Measurements from ENCODE around the gene FBXO30. TPM values are rescaled to one million over a fixed set of nuclear protein-coding genes. Genes with fewer than 3 reads are reported as not detected.

FBXO30 gene
- total and polyA plus RNA-seq, 2 experiments from 2014 or later, result 2.0 to 9.0 TPM

GRCh38 chr6:145823328-145823944 is 8.8 kb upstream of the FBXO30 start:
- H3K36me3 ChIP-seq (replicated peaks; ENCODE audit: insufficient read depth, low read depth), result no peaks in the 10 kb centered on the region
- TF ChIP-seq EZH2 (IDR thresholded peaks at IDR 0.05; ENCODE audit: borderline replicate concordance) (no peak), CTCF (IDR thresholded peaks at IDR 0.05; ENCODE audit: poor library complexity) (no peak), EZH2phosphoT487 (IDR thresholded peaks at IDR 0.05; ENCODE audit: low read depth, severe bottlenecking, unreplicated experiment) (no peak)
- no peak overlapping the region for H3K4me2 ChIP-seq
- DNase-seq (ENCODE audit: low spot score), result no peak
- no peaks in the 10 kb centered on the region for H3K79me2 ChIP-seq
- no peaks in the 10 kb centered on the region for H3K4me1 ChIP-seq (ENCODE audit: insufficient read depth)
- H3K27ac ChIP-seq, result no peak overlapping the region
- no peaks in the 10 kb centered on the region for H3K27me3 ChIP-seq
- H3K9me3 ChIP-seq (ENCODE audit: low read depth), result no peaks in the 10 kb centered on the region
- H2AFZ ChIP-seq, result no peak overlapping the region
- no peak overlapping the region for H3K4me3 ChIP-seq
- H3K9me2 ChIP-seq (replicated peaks; ENCODE audit: insufficient read depth), result no peaks in the 10 kb centered on the region
- no peaks in the 10 kb centered on the region for H4K20me1 ChIP-seq (ENCODE audit: insufficient read depth, poor library complexity, severe bottlenecking)
- 64% methylated on average over 1 of the region's 1 CpG for WGBS (ENCODE audit: low lambda C conversion rate, missing lambda C conversion rate)

- no peaks in the 10 kb centered on the region for H3K4me1 ChIP-seq (ENCODE audit: insufficient read depth)
- no peak for DNase-seq (ENCODE audit: low spot score)
- no peaks in the 10 kb centered on the region for H3K27me3 ChIP-seq
- no peaks in the 10 kb centered on the region for H3K9me3 ChIP-seq (ENCODE audit: low read depth)
- H4K20me1 ChIP-seq (ENCODE audit: insufficient read depth, poor library complexity, severe bottlenecking), result no peaks in the 10 kb centered on the region
- no peak overlapping the region for H3K4me2 ChIP-seq
- H3K27ac ChIP-seq, result no peak overlapping the region
- no peak for TF ChIP-seq EZH2 (IDR thresholded peaks at IDR 0.05; ENCODE audit: borderline replicate concordance)
- no peak for TF ChIP-seq CTCF (IDR thresholded peaks at IDR 0.05; ENCODE audit: poor library complexity)
- no peak for TF ChIP-seq EZH2phosphoT487 (IDR thresholded peaks at IDR 0.05; ENCODE audit: low read depth, severe bottlenecking, unreplicated experiment)
- H3K4me3 ChIP-seq, result no peak overlapping the region
- 76% methylated on average over 2 of the region's 2 CpGs for WGBS (ENCODE audit: low lambda C conversion rate, missing lambda C conversion rate)
- H3K36me3 ChIP-seq (replicated peaks; ENCODE audit: insufficient read depth, low read depth), result no peaks in the 10 kb centered on the region
- H3K9me2 ChIP-seq (replicated peaks; ENCODE audit: insufficient read depth), result no peaks in the 10 kb centered on the region
- H2AFZ ChIP-seq, result no peak overlapping the region
- no peaks in the 10 kb centered on the region for H3K79me2 ChIP-seq
Observed at GRCh38 chr6:145822456-145822855, 7.9 kb upstream of the FBXO30 start.

GRCh38 chr6:145819994-145820393 is 5.4 kb upstream of the FBXO30 start:
- H3K9me2 ChIP-seq (replicated peaks; ENCODE audit: insufficient read depth), result no peaks in the 10 kb centered on the region
- H3K4me2 ChIP-seq, result no peak overlapping the region
- no peaks in the 10 kb centered on the region for H3K27me3 ChIP-seq
- no peaks in the 10 kb centered on the region for H3K36me3 ChIP-seq (replicated peaks; ENCODE audit: insufficient read depth, low read depth)
- H3K79me2 ChIP-seq, result peaks cover 7% of the 10 kb centered on the region
- no peaks in the 10 kb centered on the region for H4K20me1 ChIP-seq (ENCODE audit: insufficient read depth, poor library complexity, severe bottlenecking)
- no peaks in the 10 kb centered on the region for H3K9me3 ChIP-seq (ENCODE audit: low read depth)
- TF ChIP-seq EZH2phosphoT487 (IDR thresholded peaks at IDR 0.05; ENCODE audit: low read depth, severe bottlenecking, unreplicated experiment) (no peak), CTCF (IDR thresholded peaks at IDR 0.05; ENCODE audit: poor library complexity) (no peak), EZH2 (IDR thresholded peaks at IDR 0.05; ENCODE audit: borderline replicate concordance) (no peak)
- 100% methylated on average over 1 of the region's 1 CpG for WGBS (ENCODE audit: low lambda C conversion rate, missing lambda C conversion rate)
- no peak overlapping the region for H3K27ac ChIP-seq
- no peak overlapping the region for H2AFZ ChIP-seq
- no peak for DNase-seq (ENCODE audit: low spot score)
- no peak overlapping the region for H3K4me3 ChIP-seq
- peaks cover 8% of the 10 kb centered on the region for H3K4me1 ChIP-seq (ENCODE audit: insufficient read depth)
